Mesendoderm (in vitro differentiated cells): Measurements from ENCODE around the gene STX17. TPM values are rescaled to one million over a fixed set of nuclear protein-coding genes. Genes with fewer than 3 reads are reported as not detected.
A peak's percentile ranks its signal among the peaks of the same experiment; 100 is the strongest.
"Not testable (repeated sequence)": the region's sequence is repeated elsewhere in the genome, so short reads cannot be mapped to it uniquely, and the experiment has no call there.

Experiments
- DNase-seq: peaks from one replicate; pipeline ENCODE4 v3.0.0; 2013
- H2AK5ac ChIP-seq: 2 replicates; pipeline ENCODE4 v1.6.1; 2013; ENCODE audit warnings: low read length, inconsistent platforms
- H2BK120ac ChIP-seq: 2 replicates; pipeline ENCODE4 v1.6.1; 2013; ENCODE audit warnings: low read depth, mild to moderate bottlenecking, low read length, moderate library complexity, mixed read lengths
- H2BK15ac ChIP-seq: replicated peaks from 2 replicates; pipeline ENCODE4 v1.6.1; 2013; ENCODE audit warnings: low read depth, mild to moderate bottlenecking, moderate library complexity
- H2BK5ac ChIP-seq: 2 replicates; pipeline ENCODE4 v1.6.1; 2013; ENCODE audit warnings: low read length, inconsistent platforms
- H3K18ac ChIP-seq: 2 replicates; pipeline ENCODE4 v1.6.1; 2013; ENCODE audit warnings: mild to moderate bottlenecking, low read length, mixed read lengths
- H3K23ac ChIP-seq: one replicate; pipeline ENCODE4 v1.6.1; 2013; ENCODE audit warnings: low read length
- H3K27ac ChIP-seq: 2 replicates; pipeline ENCODE4 v1.5.1; 2013; ENCODE audit warnings: low read depth, mild to moderate bottlenecking, inconsistent platforms, low read length, moderate library complexity
- H3K27me3 ChIP-seq: 2 replicates; pipeline ENCODE4 v1.6.1; 2013; ENCODE audit warnings: low read length, control low read depth, mild to moderate bottlenecking, inconsistent platforms; ENCODE audit not compliant: insufficient read depth, poor library complexity
- H3K36me3 ChIP-seq: 2 replicates; pipeline ENCODE4 v1.6.1; 2013; ENCODE audit warnings: low read length, inconsistent platforms; ENCODE audit not compliant: control insufficient read depth, insufficient read depth
- H3K4ac ChIP-seq: one replicate; pipeline ENCODE4 v1.6.1; 2013; ENCODE audit warnings: low read depth, mild to moderate bottlenecking, low read length, moderate library complexity
- H3K4me1 ChIP-seq: 2 replicates; pipeline ENCODE4 v1.6.1; 2013; ENCODE audit warnings: low read depth, low read length, inconsistent platforms; ENCODE audit not compliant: control insufficient read depth
- H3K4me2 ChIP-seq: 2 replicates; pipeline ENCODE4 v1.6.1; 2013; ENCODE audit warnings: low read length
- H3K4me3 ChIP-seq: 2 replicates; pipeline ENCODE4 v1.5.1; 2013; ENCODE audit warnings: mild to moderate bottlenecking, low read length
- H3K56ac ChIP-seq: one replicate; pipeline ENCODE4 v1.6.1; 2013; ENCODE audit warnings: low read length
- H3K79me1 ChIP-seq: 2 replicates; pipeline ENCODE4 v1.6.1; 2013; ENCODE audit warnings: low read length, inconsistent platforms
- H3K79me2 ChIP-seq: 2 replicates; pipeline ENCODE4 v1.6.1; 2013; ENCODE audit warnings: mild to moderate bottlenecking, low read length; ENCODE audit not compliant: control insufficient read depth, insufficient read depth
- H3K9ac ChIP-seq: 2 replicates; pipeline ENCODE4 v1.6.1; 2013; ENCODE audit warnings: low read length, inconsistent platforms
- H4K5ac ChIP-seq: one replicate; pipeline ENCODE4 v1.6.1; 2013; ENCODE audit warnings: low read length
- H4K8ac ChIP-seq: one replicate; pipeline ENCODE4 v1.6.1; 2013; ENCODE audit warnings: low read depth, mild to moderate bottlenecking, control low read depth, low read length, moderate library complexity
- WGBS: extraction: QIAGEN DNeasy Blood & Tissue Kit; methylation state at CpG from one replicate; pipeline ENCODE4 v1.1.7; 2013; ENCODE audit warnings: low lambda C conversion rate, missing lambda C conversion rate; ENCODE audit not compliant: insufficient coverage; ENCODE audit errors: extremely low coverage; 5-methylcytosine and 5-hydroxymethylcytosine counted together
- polyA plus RNA-seq, 2 experiments: library from polyadenylated mRNA; stranded (reverse); fragments of 200-250 nt; gene quantifications; one replicate each; pipeline ENCODE4 v1.2.3, GENCODE V29; 2013

Gene STX17
- polyA plus RNA-seq (2013, experiment 1 of 2) = 6.9 TPM
- 6.7 TPM for polyA plus RNA-seq (2013, experiment 2 of 2)

DNA sequence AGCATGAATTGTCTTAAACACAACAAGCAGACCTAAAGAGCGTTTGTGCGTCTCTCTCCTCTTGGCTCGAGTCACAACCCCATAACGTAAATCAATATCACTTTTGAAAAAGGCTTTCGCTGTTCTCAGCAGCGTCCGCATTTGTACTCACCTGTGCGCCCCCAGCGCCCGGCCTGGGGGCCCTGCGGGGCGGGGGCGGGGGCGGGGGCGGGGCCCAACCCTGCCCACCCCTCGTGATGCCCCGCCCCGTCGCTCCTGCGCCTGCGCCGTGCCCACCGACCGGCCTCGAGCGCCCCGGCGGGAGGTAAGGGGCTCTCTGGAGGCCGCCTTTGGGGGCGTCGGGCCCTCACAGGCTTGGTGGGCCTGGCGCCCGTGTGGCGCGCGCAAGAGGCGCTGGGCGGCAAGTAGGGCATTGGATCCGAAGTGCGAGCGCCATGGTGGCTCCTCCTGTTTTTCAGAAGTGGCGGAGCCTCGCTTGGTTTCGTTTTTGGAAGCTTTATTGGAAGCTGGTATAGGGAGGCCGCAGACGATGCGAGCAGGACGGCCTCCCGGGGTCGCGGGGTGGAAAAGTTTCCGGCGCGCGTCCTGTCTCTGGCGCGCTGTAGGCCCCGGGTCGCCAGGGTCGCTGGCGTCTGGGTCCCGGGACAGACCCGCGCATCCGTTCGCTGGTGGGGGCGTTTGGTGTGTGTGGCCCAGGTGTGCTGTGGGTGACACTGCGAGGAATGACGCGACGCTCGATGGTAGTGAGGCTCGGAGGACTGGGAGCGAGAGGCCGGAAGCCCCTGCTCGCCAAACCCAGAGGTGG is at the start of gene STX17:
Gene STX17 (plus strand): TSS at position 252 of the 805 bp plus-strand sequence. CDS start 8,586 bp downstream, outside the sequence.
- Histone ChIP-seq H3K79me1 (no peaks in the 10 kb centered on the region), H3K23ac (peak within 1 kb of the TSS; percentile 66), H3K4me1 (no peaks in the 10 kb centered on the region), H2AK5ac (no peak within 1 kb of the TSS), H2BK15ac (no peak within 1 kb of the TSS), H3K4ac (peak within 1 kb of the TSS; percentile 78), H3K79me2 (no peaks in the 10 kb centered on the region), H3K56ac (peak within 1 kb of the TSS; percentile 95), H3K18ac (peak within 1 kb of the TSS; percentile 72), H2BK120ac (no peak within 1 kb of the TSS), H3K27me3 (no peaks in the 10 kb centered on the region), H4K5ac (no peak within 1 kb of the TSS), H2BK5ac (peak within 1 kb of the TSS; percentile 55), H4K8ac (peak within 1 kb of the TSS; percentile 90), H3K4me2 (peak within 1 kb of the TSS; percentile 84), H3K27ac (peak within 1 kb of the TSS; percentile 31), H3K36me3 (no peaks in the 10 kb centered on the region), H3K9ac (peak within 1 kb of the TSS; percentile 89), H3K4me3 (peak within 1 kb of the TSS; percentile 85)
- peak; percentile 80 for DNase-seq
- WGBS = no CpG with 5 or more reads among the region's 76 CpGs

DNA sequence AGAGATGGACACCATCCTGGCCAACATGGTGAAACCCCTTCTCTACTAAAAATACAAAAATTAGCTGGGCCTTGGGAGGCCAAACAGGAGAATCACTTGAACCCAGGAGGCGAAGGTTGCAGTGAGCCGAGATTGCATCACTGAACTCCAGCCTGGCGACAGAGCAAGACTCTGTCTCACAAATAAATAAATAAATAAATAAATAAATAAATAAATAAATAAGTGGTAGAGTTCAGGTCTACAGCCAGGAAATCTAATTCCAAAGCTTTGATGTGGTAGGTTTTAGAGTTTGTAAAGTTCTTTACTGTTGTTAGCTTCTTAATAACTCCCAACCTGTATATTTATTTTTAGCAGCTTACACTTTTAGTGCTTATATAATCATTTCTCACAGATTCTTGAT is 48.9 kb upstream of the STX17 start:
- not testable (repeated sequence) for H3K56ac ChIP-seq, DNase-seq, H3K79me1 ChIP-seq, H2BK120ac ChIP-seq, H3K18ac ChIP-seq, H2BK15ac ChIP-seq, H2BK5ac ChIP-seq, H4K5ac ChIP-seq, H3K4me3 ChIP-seq, H3K23ac ChIP-seq, H3K79me2 ChIP-seq, H3K4me2 ChIP-seq, H3K4ac ChIP-seq, H2AK5ac ChIP-seq, H3K9ac ChIP-seq, H3K4me1 ChIP-seq, H3K27ac ChIP-seq, H3K27me3 ChIP-seq, H3K36me3 ChIP-seq, H4K8ac ChIP-seq
- WGBS = no CpG with 5 or more reads among the region's 3 CpGs

DNA sequence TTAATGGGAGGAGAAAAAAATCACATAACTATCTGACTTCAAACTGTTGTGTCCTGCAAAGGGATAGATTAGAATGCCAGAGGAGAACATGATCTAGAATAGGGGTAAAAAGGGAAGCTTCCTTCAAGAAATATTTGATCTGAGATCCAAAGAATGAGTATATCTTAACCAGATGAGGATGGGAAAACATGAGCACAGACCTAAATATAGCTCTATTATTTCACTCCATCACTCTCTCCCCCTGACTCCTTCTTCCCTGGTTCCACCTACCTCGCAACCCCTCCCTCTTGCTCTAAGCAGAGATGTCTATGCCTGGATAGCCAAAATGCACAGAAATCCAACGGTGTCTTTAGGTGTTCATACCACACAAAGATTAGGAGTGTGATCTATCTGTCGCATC is 48.4 kb upstream of the STX17 start:
- WGBS = no CpG with 5 or more reads among the region's 3 CpGs
- no peak overlapping the region for H3K23ac ChIP-seq
- H4K5ac ChIP-seq = no peak overlapping the region
- no peak overlapping the region for H4K8ac ChIP-seq
- H2AK5ac ChIP-seq = no peak overlapping the region
- H2BK120ac ChIP-seq = no peak overlapping the region
- no peak overlapping the region for H3K27ac ChIP-seq
- no peak overlapping the region for H3K4ac ChIP-seq
- H3K36me3 ChIP-seq = no peaks in the 10 kb centered on the region
- no peak overlapping the region for H2BK5ac ChIP-seq
- no peaks in the 10 kb centered on the region for H3K79me1 ChIP-seq
- no peak overlapping the region for H3K9ac ChIP-seq
- no peak for DNase-seq
- H3K4me1 ChIP-seq = no peaks in the 10 kb centered on the region
- no peak overlapping the region for H3K56ac ChIP-seq
- H3K79me2 ChIP-seq = no peaks in the 10 kb centered on the region
- H3K4me3 ChIP-seq = no peak overlapping the region
- no peak overlapping the region for H3K18ac ChIP-seq
- no peak overlapping the region for H2BK15ac ChIP-seq
- no peaks in the 10 kb centered on the region for H3K27me3 ChIP-seq
- no peak overlapping the region for H3K4me2 ChIP-seq

DNA sequence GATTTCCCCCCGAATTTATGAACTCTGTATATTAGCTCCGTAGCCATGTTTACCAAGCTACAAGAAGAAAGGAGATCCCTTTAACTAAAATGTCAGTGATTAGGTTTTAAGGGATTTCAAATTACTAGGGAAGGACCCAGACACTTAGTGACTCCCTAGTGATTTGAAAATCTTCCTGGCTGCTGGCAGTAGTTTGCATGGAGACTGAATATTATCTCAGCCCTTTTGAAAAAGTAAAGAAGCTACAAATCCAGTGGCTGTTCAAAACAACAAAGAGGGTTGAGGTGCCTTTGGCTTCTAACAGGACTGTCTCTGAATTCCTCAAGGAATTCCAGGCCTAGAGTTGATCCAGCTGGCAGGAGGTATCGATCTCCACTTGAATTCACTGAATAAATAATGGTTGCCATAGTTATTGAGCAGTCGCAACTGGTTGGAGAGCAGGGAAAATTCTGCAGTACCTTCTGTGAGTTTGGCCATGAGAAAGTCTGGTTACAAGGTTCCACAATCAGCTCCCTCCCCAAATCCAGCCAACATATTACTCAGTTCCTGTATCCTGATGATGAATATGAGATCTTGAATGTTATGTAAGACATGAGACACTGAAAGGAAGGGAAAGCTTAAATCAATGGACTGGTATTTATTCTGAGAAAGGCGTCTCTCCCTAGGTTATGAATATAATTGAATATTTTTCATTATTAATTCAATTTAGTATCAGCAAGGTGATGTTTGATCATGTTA is 47.0 kb upstream of the STX17 start:
- WGBS = no CpG with 5 or more reads among the region's 5 CpGs
- H3K79me2 ChIP-seq = no peaks in the 10 kb centered on the region
- H3K4me3 ChIP-seq = no peak overlapping the region
- no peaks in the 10 kb centered on the region for H3K36me3 ChIP-seq
- no peaks in the 10 kb centered on the region for H3K4me1 ChIP-seq
- no peak overlapping the region for H3K18ac ChIP-seq
- H3K4me2 ChIP-seq = no peak overlapping the region
- H4K8ac ChIP-seq = no peak overlapping the region
- no peak overlapping the region for H2BK120ac ChIP-seq
- peak; percentile 62 for DNase-seq
- H2AK5ac ChIP-seq = no peak overlapping the region
- H4K5ac ChIP-seq = no peak overlapping the region
- H3K27me3 ChIP-seq = no peaks in the 10 kb centered on the region
- no peak overlapping the region for H3K23ac ChIP-seq
- H3K27ac ChIP-seq = no peak overlapping the region
- no peak overlapping the region for H3K56ac ChIP-seq
- H3K79me1 ChIP-seq = no peaks in the 10 kb centered on the region
- H2BK5ac ChIP-seq = no peak overlapping the region
- no peak overlapping the region for H3K9ac ChIP-seq
- H3K4ac ChIP-seq = no peak overlapping the region
- no peak overlapping the region for H2BK15ac ChIP-seq

DNA sequence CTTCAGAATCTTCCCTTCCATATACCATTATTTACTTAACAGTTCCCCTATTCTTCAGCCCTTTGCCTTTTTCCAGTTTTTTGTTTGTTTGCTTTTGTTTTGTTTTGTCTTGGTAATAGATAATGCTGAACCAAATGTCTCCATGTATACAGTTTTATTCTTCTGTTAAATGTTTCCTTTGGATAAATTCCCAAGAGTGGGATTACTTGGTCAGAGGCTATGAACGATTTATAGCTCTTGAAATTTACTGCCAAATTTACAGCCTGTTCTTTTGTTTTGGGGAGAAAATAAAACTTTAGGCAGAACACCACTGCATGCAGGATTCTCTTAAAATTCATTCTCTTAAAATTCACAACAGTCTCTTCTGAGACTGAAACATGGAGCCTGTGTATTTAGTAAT is 46.2 kb upstream of the STX17 start:
- Histone ChIP-seq H3K36me3 (no peaks in the 10 kb centered on the region), H3K4me3 (no peak overlapping the region), H3K4me2 (no peak overlapping the region), H3K79me2 (no peaks in the 10 kb centered on the region), H3K23ac (no peak overlapping the region), H4K8ac (no peak overlapping the region), H2AK5ac (no peak overlapping the region), H3K27me3 (no peaks in the 10 kb centered on the region), H2BK5ac (no peak overlapping the region), H3K4me1 (no peaks in the 10 kb centered on the region), H3K9ac (no peak overlapping the region), H2BK15ac (no peak overlapping the region), H2BK120ac (no peak overlapping the region), H4K5ac (no peak overlapping the region), H3K27ac (no peak overlapping the region), H3K4ac (no peak overlapping the region), H3K79me1 (no peaks in the 10 kb centered on the region), H3K18ac (no peak overlapping the region), H3K56ac (no peak overlapping the region)
- WGBS = no CpG with 5 or more reads among the region's 1 CpG
- DNase-seq = no peak
